Right atrium auricular region (tissue), 2 donors: ENCODE measurements around the gene FAM209B. TPM values are rescaled to one million over a fixed set of nuclear protein-coding genes. Genes with fewer than 3 reads are reported as not detected.
A peak's percentile ranks its signal among the peaks of the same experiment; 100 is the strongest.

Experiments
- DNase-seq: peaks from one replicate; pipeline ENCODE4 v3.0.0-alpha.2; 2019; ENCODE audit warnings: low spot score
- H3K27ac ChIP-seq, 2 donors: fragments of 200-600 bp; sonication (generic); 1 replicate in 1 of 2; 2 replicates in 1 of 2; pipeline ENCODE4 v1.5.1; 2016 to 2019
- H3K27me3 ChIP-seq, 2 donors: fragments of 200-600 bp; sonication (generic); one replicate each; pipeline versions ENCODE4 v1.5.1 to v1.6.0; 2017 to 2019
- H3K36me3 ChIP-seq: fragments of 200-600 bp; sonication (generic); one replicate; pipeline ENCODE4 v1.5.1; 2016
- H3K4me1 ChIP-seq, 2 donors: fragments of 200-600 bp; sonication (generic); one replicate each; pipeline versions ENCODE4 v1.5.1 to v1.6.0; 2017 to 2019
- H3K4me3 ChIP-seq, 2 donors: fragments of 200-600 bp; sonication (generic); 1 replicate in 1 of 2; 2 replicates in 1 of 2; pipeline ENCODE4 v1.5.1; 2017 to 2019; ENCODE audit warnings: mild to moderate bottlenecking in 1 of 2, moderate library complexity in 1 of 2
- H3K9me3 ChIP-seq, 2 donors: fragments of 200-600 bp; sonication (generic); one replicate each; pipeline ENCODE4 v1.5.1; 2019
- CTCF ChIP-seq, 2 donors: fragments of 200-600 bp; sonication (generic); IDR thresholded peaks; one replicate each; pipeline ENCODE4 v1.5.1; 2019; ENCODE audit warnings: antibody characterized with exemption in 2 of 2
- total RNA-seq, 2 donors: library from RNA; depleted of rRNA; stranded (reverse); fragments of >200 nt; gene quantifications; one replicate each; pipeline ENCODE4 v1.1.0, GENCODE V29; 2016

FAM209B gene
- total RNA-seq, 2 donors from 2014 or later: not detected

- Histone ChIP-seq H3K27me3 (no peaks in the 10 kb centered on the region), H3K4me3 (no peak overlapping the region), H3K4me1 (no peaks in the 10 kb centered on the region), H3K27ac (no peak overlapping the region), H3K9me3 (no peaks in the 10 kb centered on the region), H3K36me3 (no peaks in the 10 kb centered on the region)
- no peak for DNase-seq
- TF ChIP-seq CTCF (IDR thresholded peaks at IDR 0.05): peak in 1 of 2 donors; percentile 20
Observed at GRCh38 chr20:56504373-56505005, 28.6 kb upstream of the FAM209B start.

GRCh38 chr20:56506103-56506502 is 26.9 kb upstream of the FAM209B start:
- Histone ChIP-seq H3K36me3 (no peaks in the 10 kb centered on the region), H3K27me3 (no peaks in the 10 kb centered on the region), H3K9me3 (no peaks in the 10 kb centered on the region), H3K4me3 (no peak overlapping the region), H3K27ac (no peak overlapping the region), H3K4me1 (no peaks in the 10 kb centered on the region)
- no peak for TF ChIP-seq CTCF (IDR thresholded peaks at IDR 0.05)
- no peak for DNase-seq

- Histone ChIP-seq H3K27me3 (no peaks in the 10 kb centered on the region), H3K36me3 (peaks cover 15% of the 10 kb centered on the region), H3K27ac (no peak overlapping the region), H3K9me3 (no peaks in the 10 kb centered on the region), H3K4me3 (no peak overlapping the region), H3K4me1 (peaks cover 0 to 16% of the 10 kb centered on the region in 2 donors)
- TF ChIP-seq CTCF (IDR thresholded peaks at IDR 0.05): no peak
- DNase-seq: no peak
Observed at GRCh38 chr20:56511926-56512325, 21.1 kb upstream of the FAM209B start.

- H3K36me3 ChIP-seq: peaks cover 30% of the 10 kb centered on the region
- peaks cover 0 to 19% of the 10 kb centered on the region in 2 donors for H3K4me1 ChIP-seq
- H3K9me3 ChIP-seq: no peaks in the 10 kb centered on the region
- H3K4me3 ChIP-seq: no peak overlapping the region
- H3K27me3 ChIP-seq: no peaks in the 10 kb centered on the region
- TF ChIP-seq CTCF (IDR thresholded peaks at IDR 0.05): no peak
- DNase-seq: no peak
- H3K27ac ChIP-seq: no peak overlapping the region
Observed at GRCh38 chr20:56513161-56514150, 19.6 kb upstream of the FAM209B start.

- H3K36me3 ChIP-seq: peaks cover 52% of the 10 kb centered on the region
- peaks cover 0 to 19% of the 10 kb centered on the region in 2 donors for H3K4me1 ChIP-seq
- no peak for TF ChIP-seq CTCF (IDR thresholded peaks at IDR 0.05)
- H3K9me3 ChIP-seq: peaks cover 4 to 21% of the 10 kb centered on the region in 2 donors
- H3K4me3 ChIP-seq: no peak overlapping the region
- H3K27ac ChIP-seq: peak overlapping the region in 1 of 2 donors; percentile 16
- no peaks in the 10 kb centered on the region for H3K27me3 ChIP-seq
- no peak for DNase-seq
Observed at GRCh38 chr20:56516631-56517030, 16.4 kb upstream of the FAM209B start.
